Stomach (tissue), 9 donors: Measurements from ENCODE around the gene GKN1. TPM values are rescaled to one million over a fixed set of nuclear protein-coding genes. Genes with fewer than 3 reads are reported as not detected.

ENCODE experiments used
- DNase-seq, 2 donors: peaks; one replicate each; pipeline versions ENCODE4 v3.0.0 to v3.0.0-alpha.2; 2013 to 2019
- H3K27ac ChIP-seq, 5 donors: fragments of 200-600 bp in 4 of 5; sonication (generic) in 4 of 5; one replicate each; pipeline ENCODE4 v1.5.1; 2013 to 2019; ENCODE audit warnings: mild to moderate bottlenecking in 1 of 5, moderate library complexity in 1 of 5
- H3K27me3 ChIP-seq, 3 donors: fragments of 200-600 bp; sonication (generic); one replicate each; pipeline ENCODE4 v1.5.1; 2017 to 2019; ENCODE audit warnings: mixed run types in 1 of 3
- H3K36me3 ChIP-seq, 4 donors: fragments of 200-600 bp; sonication (generic); 1 replicate in 3 of 4; 2 replicates in 1 of 4; pipeline ENCODE4 v1.5.1; 2016 to 2019
- H3K4me1 ChIP-seq, 4 donors: fragments of 200-600 bp; sonication (generic); one replicate each; pipeline ENCODE4 v1.5.1; 2016 to 2019
- H3K4me3 ChIP-seq, 4 donors: fragments of 200-600 bp; sonication (generic) in 3 of 4; one replicate each; pipeline ENCODE4 v1.5.1; 2016 to 2019; ENCODE audit warnings: mild to moderate bottlenecking in 1 of 4
- H3K9me3 ChIP-seq, 4 donors: fragments of 200-600 bp; sonication (generic); one replicate each; pipeline ENCODE4 v1.5.1; 2016 to 2019
- EP300 ChIP-seq: sonication (generic); formaldehyde crosslinking; IDR thresholded peaks from one replicate; pipeline ENCODE4 v1.6.1; 2017; ENCODE audit warnings: antibody characterized with exemption
- POLR2A ChIP-seq, 4 donors: fragments of 450-650 bp; IDR thresholded peaks; one replicate each; pipeline ENCODE4 v1.6.1; 2016; ENCODE audit warnings: antibody characterized with exemption in 4 of 4, control low read depth in 2 of 4, mild to moderate bottlenecking in 1 of 4, moderate library complexity in 1 of 4
- POLR2AphosphoS5 ChIP-seq, 3 donors: sonication (generic); formaldehyde crosslinking; IDR thresholded peaks; one replicate each; pipeline ENCODE4 v1.6.1; 2016; ENCODE audit warnings: antibody characterized with exemption in 3 of 3
- WGBS, 5 donors: extraction: QIAGEN DNeasy Blood & Tissue Kit in 3 of 5; methylation state at CpG; one replicate each; pipeline versions ENCODE4 v1.1.5 to v1.1.7; 2013 to 2018; 5-methylcytosine and 5-hydroxymethylcytosine counted together
- intact Hi-C: fragments of 100-400 bp; cut with DNase I; formaldehyde crosslinking; loops from one replicate; pipeline ENCODE4 v1.15.1; 2023; ENCODE audit warnings: low total_unique reads
- polyA plus RNA-seq, 3 donors: library from polyadenylated mRNA; stranded (reverse); fragments of 200-250 nt; gene quantifications; one replicate each; pipeline ENCODE4 v1.2.3, GENCODE V29; 2013
- total RNA-seq, 5 donors: library from RNA; depleted of rRNA; stranded (reverse); fragments of >200 nt; gene quantifications; one replicate each; pipeline versions ENCODE4 v1.1.0 to v1.2.3, GENCODE V29; 2014 to 2016
- TF ChIP-seq, protein P1 (sequence below), 7 experiments: fragments of 450-650 bp in 4 of 7; fragments of 200-600 bp in 3 of 7; sonication (generic) in 3 of 7; IDR thresholded peaks; one replicate each; pipeline ENCODE4 v1.5.1; 2016 to 2019; ENCODE audit warnings: antibody characterized with exemption in 7 of 7, control low read depth in 2 of 7, mild to moderate bottlenecking in 1 of 7
- donor health status: healthy with polysubstance abuse.
- donor health status: Bipolar disorder and iron deficiency.
- donor health status: healthy.

GKN1 gene
- total and polyA plus RNA-seq, 8 donors = 1.7 to 7,706 (median 624) TPM

DNA sequence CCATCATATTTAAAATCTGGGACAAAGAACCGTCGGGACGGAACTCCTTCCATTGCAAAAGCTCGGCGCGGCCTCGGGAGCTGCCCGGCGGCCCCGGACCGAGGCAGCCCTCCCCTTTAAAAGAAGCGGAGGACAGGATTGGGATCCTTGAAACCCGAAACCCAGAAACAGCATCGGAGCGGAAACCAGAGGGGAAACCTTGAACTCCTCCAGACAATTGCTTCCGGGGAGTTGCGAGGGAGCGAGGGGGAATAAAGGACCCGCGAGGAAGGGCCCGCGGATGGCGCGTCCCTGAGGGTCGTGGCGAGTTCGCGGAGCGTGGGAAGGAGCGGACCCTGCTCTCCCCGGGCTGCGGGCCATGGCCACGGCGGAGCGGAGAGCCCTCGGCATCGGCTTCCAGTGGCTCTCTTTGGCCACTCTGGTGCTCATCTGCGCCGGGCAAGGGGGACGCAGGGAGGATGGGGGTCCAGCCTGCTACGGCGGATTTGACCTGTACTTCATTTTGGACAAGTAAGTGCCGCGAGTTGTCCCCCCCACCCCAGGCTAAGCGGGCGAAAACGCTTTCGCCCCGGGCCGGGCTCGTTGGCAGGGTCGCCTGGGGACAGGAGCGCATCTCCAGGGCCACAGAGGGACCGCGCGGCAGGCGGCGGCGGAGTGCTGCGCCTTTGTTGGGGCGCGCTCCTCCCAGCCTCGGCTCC lies 38.9 kb downstream of the GKN1 start, which contains the start of gene ANTXR1:
Gene ANTXR1 (plus strand): TSS at position 38 of the 698 bp plus-strand sequence. CDS start 321 bp downstream, at position 359.
- Histone ChIP-seq H3K4me1 (peaks cover 4 to 45% (median 29%) of the 10 kb centered on the region in 4 donors), H3K27ac (peak within 1 kb of the TSS; percentile 69 to 85 (median 78)), H3K27me3 (peaks cover 0 to 25% (median 19%) of the 10 kb centered on the region in 3 donors), H3K36me3 (no peaks in the 10 kb centered on the region), H3K9me3 (no peaks in the 10 kb centered on the region), H3K4me3 (peak within 1 kb of the TSS; percentile 64 to 81 (median 72))
- intact Hi-C loops = no loop called here
- peak; percentile 34 to 89 for DNase-seq
- no peak for TF ChIP-seq EP300
- no peak for TF ChIP-seq POLR2AphosphoS5 (IDR thresholded peaks at IDR 0.05)
- no peak for TF ChIP-seq POLR2A (IDR thresholded peaks at IDR 0.05)
- TF ChIP-seq, protein P1, sequence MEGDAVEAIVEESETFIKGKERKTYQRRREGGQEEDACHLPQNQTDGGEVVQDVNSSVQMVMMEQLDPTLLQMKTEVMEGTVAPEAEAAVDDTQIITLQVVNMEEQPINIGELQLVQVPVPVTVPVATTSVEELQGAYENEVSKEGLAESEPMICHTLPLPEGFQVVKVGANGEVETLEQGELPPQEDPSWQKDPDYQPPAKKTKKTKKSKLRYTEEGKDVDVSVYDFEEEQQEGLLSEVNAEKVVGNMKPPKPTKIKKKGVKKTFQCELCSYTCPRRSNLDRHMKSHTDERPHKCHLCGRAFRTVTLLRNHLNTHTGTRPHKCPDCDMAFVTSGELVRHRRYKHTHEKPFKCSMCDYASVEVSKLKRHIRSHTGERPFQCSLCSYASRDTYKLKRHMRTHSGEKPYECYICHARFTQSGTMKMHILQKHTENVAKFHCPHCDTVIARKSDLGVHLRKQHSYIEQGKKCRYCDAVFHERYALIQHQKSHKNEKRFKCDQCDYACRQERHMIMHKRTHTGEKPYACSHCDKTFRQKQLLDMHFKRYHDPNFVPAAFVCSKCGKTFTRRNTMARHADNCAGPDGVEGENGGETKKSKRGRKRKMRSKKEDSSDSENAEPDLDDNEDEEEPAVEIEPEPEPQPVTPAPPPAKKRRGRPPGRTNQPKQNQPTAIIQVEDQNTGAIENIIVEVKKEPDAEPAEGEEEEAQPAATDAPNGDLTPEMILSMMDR (IDR thresholded peaks at IDR 0.05) = peak in 1 of 7 experiments; percentile 31
- WGBS, 5 donors = 0 to 1% (median 1%) methylated on average over 29 to 63 of the region's 63 CpGs

DNA sequence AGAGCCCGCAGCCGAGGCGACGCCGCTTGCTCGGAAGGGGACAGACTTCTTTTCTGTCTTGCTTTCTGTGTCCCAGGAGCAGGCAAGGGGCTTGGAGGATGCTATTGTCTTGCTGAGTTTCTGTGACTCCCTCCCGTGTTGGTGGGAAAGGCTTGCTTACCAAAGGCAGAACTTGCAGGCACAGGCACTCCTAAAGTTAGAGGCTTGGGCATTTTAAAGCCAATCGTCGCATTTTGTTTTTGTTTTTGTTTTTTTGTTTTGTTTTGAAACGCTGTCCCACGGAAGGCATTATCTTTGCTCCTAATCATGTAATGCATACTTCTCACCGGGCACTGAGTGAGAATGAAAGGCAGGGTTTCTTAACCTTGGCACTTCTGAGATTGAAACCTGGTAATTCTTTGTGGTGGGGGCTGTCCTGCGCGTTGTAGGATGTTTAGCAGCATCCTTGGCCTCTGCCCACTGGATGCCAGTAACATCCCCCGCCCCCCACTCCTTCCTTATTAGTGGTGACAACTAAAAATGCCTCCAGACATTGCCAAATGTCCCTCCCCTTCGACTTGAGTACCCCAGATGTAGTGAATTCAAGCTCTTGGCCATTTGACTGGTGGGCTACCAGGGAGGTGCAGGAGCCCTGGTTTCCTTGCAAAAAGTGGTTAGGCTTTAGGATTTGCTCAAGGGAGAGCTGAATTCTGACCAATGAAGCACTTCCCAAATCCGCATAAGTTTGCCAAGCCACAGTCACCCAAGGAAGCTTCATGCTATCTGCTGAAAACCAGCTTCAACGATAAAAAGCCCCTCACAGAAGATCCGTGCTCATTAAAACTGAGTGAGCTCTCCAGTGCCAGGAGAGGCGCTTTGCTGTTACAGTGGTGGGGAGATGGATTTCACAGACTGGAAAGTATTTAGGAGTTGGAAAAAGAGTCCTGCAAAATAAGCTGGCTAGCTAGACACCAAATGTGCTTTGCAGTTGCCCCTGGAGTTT lies 39.7 kb downstream of the GKN1 start:
- intact Hi-C loops = no loop called here
- Histone ChIP-seq H3K4me3 (peak overlapping the region; percentile 64 to 81 (median 72)), H3K4me1 (peaks cover 4 to 47% (median 29%) of the 10 kb centered on the region in 4 donors), H3K27me3 (peaks cover 0 to 25% (median 19%) of the 10 kb centered on the region in 3 donors), H3K36me3 (no peaks in the 10 kb centered on the region), H3K27ac (peak overlapping the region; percentile 27 to 85 (median 78)), H3K9me3 (no peaks in the 10 kb centered on the region)
- peak in 1 of 2 donors; percentile 59 for DNase-seq
- TF ChIP-seq EP300 (no peak), POLR2AphosphoS5 (IDR thresholded peaks at IDR 0.05) (no peak), POLR2A (IDR thresholded peaks at IDR 0.05) (no peak)
- TF ChIP-seq, protein P1 (IDR thresholded peaks at IDR 0.05) = no peak
- WGBS, 5 donors = 3 to 7% (median 5%) methylated on average over 16 to 20 of the region's 20 CpGs

DNA sequence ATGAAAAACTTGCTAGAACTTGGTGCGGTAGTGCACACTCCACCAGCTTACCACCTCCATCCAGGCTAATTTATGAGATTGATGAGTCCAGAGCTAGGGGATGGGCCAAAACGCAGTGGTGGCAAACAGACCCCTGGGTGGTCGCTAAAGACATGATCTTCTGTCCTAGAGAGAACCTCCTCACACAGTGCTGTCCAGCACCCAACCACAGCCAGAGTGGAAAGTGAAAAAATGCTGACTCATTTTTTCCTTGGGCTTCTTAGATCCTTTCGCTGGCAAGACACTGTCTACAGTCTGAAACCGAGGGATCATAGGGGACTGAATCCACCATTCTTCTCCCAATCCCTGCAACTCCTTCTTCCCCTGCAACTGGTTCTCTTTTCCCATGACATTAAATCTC lies 42.6 kb downstream of the GKN1 start:
- 50 to 70% (median 68%) methylated on average over 5 of the region's 5 CpGs for WGBS, 5 donors
- H3K27ac ChIP-seq = no peak overlapping the region
- H3K4me1 ChIP-seq = peaks cover 4 to 66% (median 38%) of the 10 kb centered on the region in 4 donors
- peaks cover 0 to 25% (median 19%) of the 10 kb centered on the region in 3 donors for H3K27me3 ChIP-seq
- no peaks in the 10 kb centered on the region for H3K9me3 ChIP-seq
- DNase-seq = no peak
- intact Hi-C loops = no loop called here
- H3K4me3 ChIP-seq = no peak overlapping the region
- TF ChIP-seq, protein P1 (IDR thresholded peaks at IDR 0.05) = no peak
- TF ChIP-seq POLR2AphosphoS5 (IDR thresholded peaks at IDR 0.05) (no peak), POLR2A (IDR thresholded peaks at IDR 0.05) (no peak), EP300 (no peak)
- H3K36me3 ChIP-seq = no peaks in the 10 kb centered on the region

DNA sequence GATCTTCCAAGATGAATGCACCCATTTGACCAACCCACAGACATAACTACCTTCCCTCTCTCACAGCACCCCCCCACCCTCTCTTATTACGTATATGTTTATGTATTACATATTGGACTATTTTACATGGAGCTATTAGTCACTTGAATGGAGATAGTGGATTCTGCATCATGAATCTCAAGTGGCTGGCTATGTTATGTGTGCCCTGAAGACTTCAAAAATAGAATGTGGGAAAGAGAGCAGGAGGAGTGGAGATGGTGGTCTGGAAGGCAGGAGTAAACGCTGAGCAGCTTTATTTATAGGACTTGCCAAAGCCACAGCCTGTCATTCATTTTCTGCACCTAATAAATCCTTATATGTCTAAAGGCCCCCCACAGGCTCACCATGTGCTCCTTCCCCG lies 43.4 kb downstream of the GKN1 start:
- H3K27ac ChIP-seq = no peak overlapping the region
- DNase-seq = no peak
- 81 to 86% (median 84%) methylated on average over 3 of the region's 3 CpGs for WGBS, 5 donors
- no peak overlapping the region for H3K4me3 ChIP-seq
- H3K36me3 ChIP-seq = no peaks in the 10 kb centered on the region
- H3K27me3 ChIP-seq = peaks cover 0 to 25% (median 19%) of the 10 kb centered on the region in 3 donors
- H3K9me3 ChIP-seq = no peaks in the 10 kb centered on the region
- TF ChIP-seq EP300 (no peak), POLR2AphosphoS5 (IDR thresholded peaks at IDR 0.05) (no peak), POLR2A (IDR thresholded peaks at IDR 0.05) (no peak)
- TF ChIP-seq, protein P1 (IDR thresholded peaks at IDR 0.05) = no peak
- intact Hi-C loops = no loop called here
- peaks cover 4 to 65% (median 35%) of the 10 kb centered on the region in 4 donors for H3K4me1 ChIP-seq
